Sciatic nerve (tissue), 1 donor: ENCODE results near the gene TAF7. TPM values are rescaled to one million over a fixed set of nuclear protein-coding genes. Genes with fewer than 3 reads are reported as not detected.

Source experiments
- total RNA-seq: library from RNA; stranded (reverse); fragmentation: NEBNext Ultra II Directional; extraction: Animal tissue kit (Norgen Biotek cat#: 25700); gene quantifications from one replicate; pipeline ENCODE4 v1.2.1, GENCODE V29; 2021
- donor health status: DM: no; HTN: no; CAD: no.

Gene TAF7
- total RNA-seq, 1 donor from 2014 or later: 84.3 TPM

Other genes with a start within 250 kb of the TAF7 start
- 3.8 TPM for gene PCDHB2, start 226.2 kb downstream of the TAF7 start, total RNA-seq
- gene PCDHB3, start 220.3 kb downstream of the TAF7 start, total RNA-seq: 4.5 TPM
- 12.2 TPM for gene PCDHB4, start 199.0 kb downstream of the TAF7 start, total RNA-seq
- 4.4 TPM for gene PCDHB5, start 185.6 kb downstream of the TAF7 start, total RNA-seq
- 2.4 TPM for gene PCDHB6, start 170.7 kb downstream of the TAF7 start, total RNA-seq
- 5.0 TPM for gene PCDHB7, start 148.1 kb downstream of the TAF7 start, total RNA-seq
- 4.5 TPM for gene PCDHB8, start 143.0 kb downstream of the TAF7 start, total RNA-seq
- 9.5 TPM for gene PCDHB16, start 138.4 kb downstream of the TAF7 start, total RNA-seq
- gene PCDHB9, start 133.6 kb downstream of the TAF7 start, total RNA-seq: 3.7 TPM
- gene PCDHB10, start 128.4 kb downstream of the TAF7 start, total RNA-seq: 5.3 TPM
- 9.9 TPM for gene PCDHB11, start 121.2 kb downstream of the TAF7 start, total RNA-seq
- 6.6 TPM for gene PCDHB12, start 112.1 kb downstream of the TAF7 start, total RNA-seq
- 4.9 TPM for gene PCDHB13, start 106.9 kb downstream of the TAF7 start, total RNA-seq
- gene PCDHB14, start 97.4 kb downstream of the TAF7 start, total RNA-seq: 5.3 TPM
- 7.3 TPM for gene PCDHB15, start 75.4 kb downstream of the TAF7 start, total RNA-seq
- 1.4 TPM for gene SLC25A2, start 16.7 kb downstream of the TAF7 start, total RNA-seq
- 1.4 TPM for gene PCDHGA1, start 9.7 kb upstream of the TAF7 start, total RNA-seq
- gene PCDHGA2, start 18.0 kb upstream of the TAF7 start, total RNA-seq: 13.5 TPM
- 6.7 TPM for gene PCDHGA3, start 23.0 kb upstream of the TAF7 start, total RNA-seq
- gene PCDHGB1, start 29.3 kb upstream of the TAF7 start, total RNA-seq: 7.8 TPM
- 10.6 TPM for gene PCDHGA4, start 34.2 kb upstream of the TAF7 start, total RNA-seq
- gene PCDHGB2, start 39.2 kb upstream of the TAF7 start, total RNA-seq: 10.2 TPM
- 8.8 TPM for gene PCDHGA5, start 43.4 kb upstream of the TAF7 start, total RNA-seq
- gene PCDHGB3, start 49.5 kb upstream of the TAF7 start, total RNA-seq: 9.7 TPM
- gene PCDHGA6, start 53.1 kb upstream of the TAF7 start, total RNA-seq: 10.3 TPM
- gene PCDHGA7, start 62.0 kb upstream of the TAF7 start, total RNA-seq: 7.3 TPM
- 9.0 TPM for gene PCDHGB4, start 66.9 kb upstream of the TAF7 start, total RNA-seq
- 5.3 TPM for gene PCDHGA8, start 71.8 kb upstream of the TAF7 start, total RNA-seq
- 16.3 TPM for gene PCDHGB5, start 77.2 kb upstream of the TAF7 start, total RNA-seq
- 10.7 TPM for gene PCDHGA9, start 82.0 kb upstream of the TAF7 start, total RNA-seq
- gene PCDHGB6, start 87.2 kb upstream of the TAF7 start, total RNA-seq: 12.4 TPM
- gene PCDHGA10, start 92.2 kb upstream of the TAF7 start, total RNA-seq: 8.9 TPM
- 18.9 TPM for gene PCDHGB7, start 96.9 kb upstream of the TAF7 start, total RNA-seq
- 7.8 TPM for gene PCDHGA11, start 100.3 kb upstream of the TAF7 start, total RNA-seq
- 12.1 TPM for gene PCDHGA12, start 109.7 kb upstream of the TAF7 start, total RNA-seq
- gene PCDHGC3, start 155.2 kb upstream of the TAF7 start, total RNA-seq: 71.4 TPM
- gene PCDHGC4, start 164.2 kb upstream of the TAF7 start, total RNA-seq: 4.5 TPM
- gene PCDHGC5, start 168.3 kb upstream of the TAF7 start, total RNA-seq: 3.8 TPM